GM12873 (cell line): ENCODE data around the gene DNAJB5.

Experiments used
- TF ChIP-seq, protein P1 (sequence below): IDR thresholded peaks from 2 replicates; pipeline ENCODE4 v1.5.1; 2012; ENCODE audit warnings: low read depth, mild to moderate bottlenecking, moderate library complexity, low read length, control low read depth; ENCODE audit not compliant: insufficient read depth; ENCODE audit errors: missing control alignments

DNAJB5 gene

DNA sequence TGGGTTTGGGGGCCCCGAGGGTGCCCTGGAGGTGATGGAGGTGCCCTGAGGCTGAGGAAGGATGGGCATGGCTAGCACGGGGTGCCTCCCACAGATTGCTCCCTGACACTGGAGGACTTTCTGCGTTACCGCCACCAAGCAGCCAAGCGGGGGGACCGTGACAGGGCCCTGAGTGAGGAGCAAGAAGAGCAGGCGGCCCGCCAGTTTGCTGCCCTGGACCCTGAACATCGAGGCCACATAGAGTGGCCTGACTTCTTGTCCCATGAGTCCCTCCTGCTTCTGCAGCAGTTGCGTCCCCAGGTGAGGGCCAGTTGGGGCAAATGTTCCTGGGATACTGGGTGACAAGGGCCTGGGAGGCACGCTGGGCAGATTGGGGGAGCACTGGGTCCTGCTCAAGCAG is 13.1 kb upstream of the DNAJB5 start:
- TF ChIP-seq, protein P1, sequence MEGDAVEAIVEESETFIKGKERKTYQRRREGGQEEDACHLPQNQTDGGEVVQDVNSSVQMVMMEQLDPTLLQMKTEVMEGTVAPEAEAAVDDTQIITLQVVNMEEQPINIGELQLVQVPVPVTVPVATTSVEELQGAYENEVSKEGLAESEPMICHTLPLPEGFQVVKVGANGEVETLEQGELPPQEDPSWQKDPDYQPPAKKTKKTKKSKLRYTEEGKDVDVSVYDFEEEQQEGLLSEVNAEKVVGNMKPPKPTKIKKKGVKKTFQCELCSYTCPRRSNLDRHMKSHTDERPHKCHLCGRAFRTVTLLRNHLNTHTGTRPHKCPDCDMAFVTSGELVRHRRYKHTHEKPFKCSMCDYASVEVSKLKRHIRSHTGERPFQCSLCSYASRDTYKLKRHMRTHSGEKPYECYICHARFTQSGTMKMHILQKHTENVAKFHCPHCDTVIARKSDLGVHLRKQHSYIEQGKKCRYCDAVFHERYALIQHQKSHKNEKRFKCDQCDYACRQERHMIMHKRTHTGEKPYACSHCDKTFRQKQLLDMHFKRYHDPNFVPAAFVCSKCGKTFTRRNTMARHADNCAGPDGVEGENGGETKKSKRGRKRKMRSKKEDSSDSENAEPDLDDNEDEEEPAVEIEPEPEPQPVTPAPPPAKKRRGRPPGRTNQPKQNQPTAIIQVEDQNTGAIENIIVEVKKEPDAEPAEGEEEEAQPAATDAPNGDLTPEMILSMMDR = no peak

DNA sequence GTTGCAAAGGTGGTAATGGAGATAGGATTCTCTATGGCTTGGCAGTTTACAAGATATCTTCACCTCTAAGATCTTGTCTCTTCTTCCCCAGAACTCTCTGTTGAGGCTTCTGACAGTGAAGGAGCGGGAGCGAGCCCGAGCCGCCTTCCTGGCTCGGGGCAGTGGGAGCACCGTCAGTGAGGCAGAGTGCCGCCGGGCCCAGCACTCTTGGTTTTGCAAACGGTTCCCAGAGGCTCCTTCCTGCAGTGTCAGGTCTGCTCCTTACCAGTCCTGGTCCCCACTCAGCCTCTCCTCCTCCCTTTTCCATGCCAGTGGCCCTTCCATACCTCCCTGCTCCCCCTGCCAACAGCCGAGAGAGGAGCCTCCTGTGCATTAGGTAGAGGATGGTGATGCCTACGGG is 12.6 kb upstream of the DNAJB5 start:
- TF ChIP-seq, protein P1 = no peak

DNA sequence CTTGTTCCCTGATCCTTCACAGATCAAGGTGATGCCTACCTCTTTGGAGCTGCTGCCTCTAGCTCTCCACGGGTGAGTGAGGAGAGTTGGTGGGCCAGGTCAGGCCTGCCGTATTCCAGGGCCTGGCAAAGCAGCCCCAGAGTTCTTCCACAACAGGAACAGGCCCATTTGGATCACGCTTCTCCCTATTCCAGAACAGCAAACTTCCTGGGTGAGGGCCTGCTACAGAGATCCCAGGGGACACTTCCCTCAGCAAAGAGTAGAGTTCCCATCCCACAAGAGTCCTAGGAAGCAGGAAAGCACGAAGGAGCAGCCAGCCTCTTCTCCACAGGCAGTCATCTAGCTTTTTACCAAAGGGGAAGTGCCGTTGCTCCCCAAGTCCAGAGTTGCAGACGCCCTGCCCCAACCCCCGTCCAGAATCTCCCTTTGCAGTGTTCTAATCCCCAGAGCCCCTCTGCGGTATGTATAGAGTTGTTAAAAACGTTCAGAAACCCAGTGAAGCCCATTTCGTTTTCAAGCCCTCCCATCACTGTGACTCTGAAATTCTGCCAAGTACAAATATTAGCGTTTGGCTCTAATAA is 9.3 kb upstream of the DNAJB5 start:
- TF ChIP-seq, protein P1 = no peak

DNA sequence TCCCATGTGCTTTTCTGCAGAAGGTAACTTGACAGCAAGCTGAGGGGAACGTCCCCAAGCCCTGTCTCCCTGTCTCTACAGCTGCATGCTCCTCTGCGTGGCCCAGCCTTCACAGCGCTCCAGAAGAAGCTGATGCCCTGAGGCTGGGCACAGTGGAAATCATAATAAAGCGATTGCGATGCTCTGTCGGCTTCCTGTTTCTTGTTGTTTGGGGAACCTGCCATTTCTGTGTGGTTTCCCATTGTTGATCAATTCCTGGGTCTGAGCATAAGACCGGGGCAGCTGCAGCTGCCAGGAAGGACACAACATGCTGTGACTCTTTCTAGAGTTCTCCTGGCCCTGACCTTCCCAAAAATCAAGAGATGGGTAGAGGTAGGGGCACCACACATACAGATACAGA is 7.2 kb upstream of the DNAJB5 start:
- TF ChIP-seq, protein P1 = no peak

DNA sequence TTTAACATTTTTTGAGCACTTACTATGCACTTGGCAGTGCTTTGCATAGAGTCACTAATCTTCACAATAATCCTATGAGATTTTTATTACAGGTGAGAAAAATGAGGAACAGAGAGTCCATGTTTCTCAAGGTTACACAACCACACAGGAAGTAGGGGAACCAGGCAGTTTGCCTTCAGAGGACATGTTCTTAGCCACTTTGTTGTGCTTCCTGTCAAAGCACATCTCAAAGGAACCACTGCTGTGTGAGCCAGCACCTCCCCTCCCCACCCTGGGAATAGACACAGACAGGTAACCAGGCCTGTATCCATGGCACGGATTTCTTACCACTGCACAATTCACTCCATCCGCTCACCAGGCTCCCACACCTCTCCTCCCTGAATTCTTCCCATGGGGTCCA is 6.3 kb upstream of the DNAJB5 start:
- TF ChIP-seq, protein P1 = no peak

DNA sequence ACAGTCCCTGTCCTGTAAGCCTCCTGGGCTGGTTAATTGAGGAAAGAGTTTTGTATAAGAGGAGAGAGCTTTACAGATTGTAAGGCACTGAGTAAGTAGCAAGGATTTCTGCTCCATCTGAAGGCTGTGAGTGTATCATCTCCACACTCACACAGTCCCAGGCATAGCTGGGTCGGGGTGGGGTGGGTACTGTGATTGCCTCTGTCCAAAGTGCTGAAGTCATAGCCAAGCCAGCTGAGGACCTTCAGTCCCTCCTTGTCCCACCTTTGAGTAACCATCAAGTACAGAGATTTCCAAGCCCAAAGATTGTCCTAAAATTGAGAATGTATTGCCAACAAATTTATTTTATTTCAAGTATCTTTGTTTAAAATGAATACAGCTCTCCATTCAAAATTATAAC is 5.5 kb upstream of the DNAJB5 start:
- TF ChIP-seq, protein P1 = no peak

DNA sequence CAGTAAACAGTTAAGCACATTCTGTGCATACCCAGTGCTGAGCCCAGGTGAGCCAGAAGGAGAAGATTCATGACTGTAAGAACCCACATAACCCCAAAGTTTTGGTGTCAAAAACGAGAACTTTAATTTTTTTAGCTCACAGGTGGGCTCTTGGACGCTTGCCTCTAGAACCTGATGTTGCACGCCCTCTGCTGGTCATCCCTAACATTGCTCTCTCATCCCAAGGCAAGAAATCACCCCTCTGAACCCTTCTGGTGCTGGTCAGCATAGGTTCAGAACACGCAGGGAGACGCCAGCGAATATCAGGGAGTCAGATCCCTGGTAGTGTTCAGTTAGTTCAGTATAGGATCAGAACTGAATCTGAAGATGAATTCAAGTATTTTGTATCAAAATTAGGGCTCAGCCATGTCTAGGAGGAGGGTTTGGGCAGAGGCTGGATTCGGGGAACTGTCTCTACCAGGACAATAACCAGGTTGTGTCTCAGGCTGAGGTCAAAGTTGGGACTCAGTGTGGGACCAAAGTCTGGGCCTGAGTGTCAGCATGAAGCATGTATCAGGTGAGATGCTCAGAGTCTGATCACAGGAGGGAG is 4.1 kb upstream of the DNAJB5 start:
- TF ChIP-seq, protein P1 = peak; percentile 92
